Right ventricle myocardium superior (tissue), 1 donor: ENCODE measurements around the gene CETN3. TPM values are rescaled to one million over a fixed set of nuclear protein-coding genes. Genes with fewer than 3 reads are reported as not detected.

Experiments
- ATAC-seq: fragments of 200-7000 bp; cut with Tn5 transposase; one replicate; pipeline ENCODE4 v1.9.1; 2020; ENCODE audit warnings: mild to moderate bottlenecking; ENCODE audit not compliant: poor library complexity
- DNase-seq: peaks from one replicate; pipeline ENCODE4 v3.0.0-alpha.2; 2020
- intact Hi-C: fragments of 100-400 bp; cut with DNase I; formaldehyde crosslinking; loops from one replicate; pipeline ENCODE4 v1.11.2; 2022
- long read RNA-seq: library from polyadenylated mRNA; unstranded; transcript quantifications from one replicate; pipeline ENCODE4 v2.0.0, GENCODE V29; 2021
- total RNA-seq: library from RNA; stranded (reverse); fragmentation: NEBNext Ultra II Directional; extraction: Animal tissue kit (Norgen Biotek cat#: 25700); gene quantifications from one replicate; pipeline ENCODE4 v1.2.1, GENCODE V29; 2021
- donor health status: DM: no; HTN: yes; CAD: no; lungs with severe emphysema.

CETN3 gene
- total RNA-seq, result 27.4 TPM
- long read RNA-seq, transcript CETN3-201 (5 exons, 2,432 nt), result major isoform, 16 of 20 reads
- long read RNA-seq, partial matches to known transcripts, result 2 of 20 reads
- long read RNA-seq, other reads (novel, unspliced or antisense), result 1 of 20 reads

DNA sequence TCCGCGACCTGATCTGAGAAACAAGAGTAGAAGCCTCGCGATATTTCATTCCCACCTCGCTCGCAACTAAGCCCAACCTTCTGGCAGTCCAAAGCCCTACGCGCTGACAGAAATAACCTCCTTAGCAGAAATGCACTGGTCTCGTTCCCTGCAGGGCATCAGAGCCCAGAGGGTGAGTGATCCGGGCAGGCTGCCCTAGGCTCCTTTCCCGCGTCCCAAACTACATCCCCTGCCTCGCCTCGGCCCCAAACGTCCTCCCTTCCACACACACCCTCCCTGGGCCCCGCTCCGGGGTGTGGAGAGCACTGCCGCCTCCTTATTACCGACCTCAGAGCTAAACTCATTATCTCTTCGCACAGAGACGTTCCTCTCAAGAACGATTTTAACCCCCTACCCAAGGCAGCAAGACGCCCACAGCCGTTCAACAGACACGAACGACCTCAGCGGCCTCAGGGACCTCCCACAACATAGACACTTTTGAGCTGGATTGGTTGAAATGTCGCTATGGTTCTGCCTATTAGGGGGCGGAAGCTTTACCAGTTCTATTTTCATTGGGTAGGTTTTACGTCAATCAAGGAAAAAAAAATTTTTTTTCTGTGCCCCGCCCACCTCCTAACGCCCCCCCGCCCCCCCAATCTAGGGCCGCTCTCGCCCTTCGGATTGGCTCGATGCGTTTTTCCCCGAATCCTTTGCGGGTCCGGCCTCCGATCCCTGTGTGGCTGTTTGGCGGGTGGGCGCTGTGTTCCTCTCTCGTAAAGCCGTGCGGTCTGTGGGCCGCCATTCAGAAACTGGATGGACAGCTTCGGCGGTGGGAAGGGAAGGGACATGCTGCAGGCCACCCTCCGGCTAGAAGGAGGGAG is at the start of gene CETN3:
Gene CETN3 (minus strand): TSS at position 439 of the 860 bp plus-strand sequence. CDS start 95 bp downstream, at position 344.
- peak; percentile 98 for ATAC-seq
- peak; percentile 94 for DNase-seq
- intact Hi-C loops, result no loop called here

GRCh38 chr5:90446961-90447360 is 37.4 kb upstream of the CETN3 start:
- ATAC-seq, result no peak
- DNase-seq, result no peak
- intact Hi-C loops, result no loop called here

DNA sequence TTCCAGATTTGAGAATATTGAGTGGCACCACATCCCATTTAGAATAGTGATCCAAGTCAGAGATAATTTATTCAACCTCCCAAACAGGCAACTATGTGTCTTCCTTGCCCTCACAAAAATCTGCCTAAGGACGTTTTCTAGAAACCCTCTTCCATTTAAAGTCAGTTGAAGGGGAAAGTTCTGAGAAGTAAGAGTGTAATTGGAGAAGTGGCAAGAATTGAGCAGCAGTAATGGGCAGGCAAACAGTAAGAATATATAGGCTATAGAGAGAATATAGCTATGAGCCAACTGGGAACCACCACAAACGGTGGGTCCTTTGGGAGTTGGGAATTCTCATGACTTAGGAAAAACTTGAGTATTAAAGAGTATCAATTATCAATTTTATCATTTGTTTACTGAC is 31.1 kb upstream of the CETN3 start:
- DNase-seq (no peak), ATAC-seq (no peak)
- intact Hi-C loops, result no loop called here

DNA sequence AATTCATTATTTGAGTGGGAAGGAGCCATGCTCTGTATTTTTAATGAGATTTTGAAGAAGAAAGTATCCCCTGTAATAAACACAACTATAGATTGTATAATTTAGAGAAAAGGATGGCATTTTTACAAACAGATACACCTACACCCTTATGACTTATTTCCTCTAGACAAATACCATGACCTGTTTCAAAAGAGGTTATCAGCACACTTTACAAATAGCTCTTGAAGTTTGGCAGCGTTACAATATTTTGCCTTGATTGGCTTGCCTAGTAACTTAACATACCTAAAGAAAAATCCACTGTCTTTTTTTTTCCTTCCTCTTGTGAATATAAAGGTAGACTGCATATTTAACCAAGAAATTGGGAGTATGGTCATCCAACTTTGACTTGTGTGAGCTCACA is 28.5 kb upstream of the CETN3 start:
- DNase-seq, result no peak
- ATAC-seq, result no peak
- intact Hi-C loops, result loop anchor here (10.0 kb wide), 2 partner anchors 167 to 347 kb away; no protein-coding TSS in a partner anchor

- intact Hi-C loops, result loop anchor here (10.0 kb wide), 2 partner anchors 167 to 347 kb away; no protein-coding TSS in a partner anchor
- no peak for ATAC-seq
- no peak for DNase-seq
Measured at GRCh38 chr5:90437663-90438062, 28.1 kb upstream of the CETN3 start.

GRCh38 chr5:90434116-90434714 is 24.7 kb upstream of the CETN3 start:
- ATAC-seq (no peak), DNase-seq (no peak)
- intact Hi-C loops, result loop anchor here (10.0 kb wide), 2 partner anchors 171 to 351 kb away; no protein-coding TSS in a partner anchor

- DNase-seq (no peak), ATAC-seq (no peak)
- intact Hi-C loops, result loop anchor here (10.0 kb wide), 1 partner anchor 111 kb away; no protein-coding TSS in a partner anchor
Measured at GRCh38 chr5:90424245-90424644, 14.7 kb upstream of the CETN3 start.

- no peak for DNase-seq
- ATAC-seq, result no peak
- intact Hi-C loops, result loop anchor here (10.0 kb wide), 1 partner anchor 114 kb away; no protein-coding TSS in a partner anchor
Measured at GRCh38 chr5:90421136-90421535, 11.6 kb upstream of the CETN3 start.

DNA sequence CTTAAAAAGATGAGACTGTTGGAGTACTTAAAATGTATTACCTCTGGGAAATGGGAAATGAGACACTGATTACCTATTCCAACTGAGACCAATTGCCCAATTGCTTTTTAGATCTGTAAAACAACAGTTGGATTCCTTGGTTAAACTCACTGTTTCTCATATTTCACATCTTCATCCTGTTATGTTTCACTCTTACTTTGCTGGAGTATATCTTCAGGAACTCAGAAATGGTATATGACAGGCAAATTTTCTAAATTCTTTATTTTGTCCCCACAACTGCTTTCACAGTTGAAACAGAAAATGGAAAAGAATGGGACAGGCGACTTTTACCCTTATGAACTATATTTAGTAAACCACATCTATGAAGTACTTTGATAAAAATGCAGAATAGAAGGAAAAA is 8.7 kb upstream of the CETN3 start:
- ATAC-seq (no peak), DNase-seq (no peak)
- intact Hi-C loops, result no loop called here

DNA sequence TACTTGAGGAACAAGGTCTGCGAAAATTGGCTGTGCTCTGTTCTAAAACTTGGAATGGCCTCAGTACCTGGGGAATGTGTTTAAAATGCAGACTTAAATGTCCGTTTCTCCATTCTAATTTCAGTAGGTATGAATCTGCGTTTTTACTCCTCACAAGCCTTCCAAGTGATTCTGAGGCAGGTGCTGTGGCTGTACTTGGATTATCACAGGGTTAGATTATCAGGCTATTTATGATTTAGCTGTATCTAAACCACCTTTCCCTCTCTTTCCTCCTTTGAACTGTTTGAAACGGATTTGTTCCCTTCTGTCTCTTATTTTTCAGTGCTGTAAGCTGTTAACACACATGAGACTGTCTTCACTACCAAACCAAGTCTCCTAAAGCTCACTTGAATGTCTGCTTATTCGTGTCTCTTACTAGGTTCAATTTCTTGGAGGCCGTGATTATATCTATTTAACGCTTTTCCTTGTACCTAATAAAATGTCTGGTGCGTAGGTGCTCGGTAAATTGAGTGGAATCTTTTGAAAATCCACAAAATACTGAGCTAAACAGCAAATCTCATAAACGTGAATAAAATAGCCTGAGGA is 714 bp upstream of the CETN3 start:
- ATAC-seq, result no peak
- intact Hi-C loops, result no loop called here

GRCh38 chr5:90408571-90409317 is 812 bp downstream of the CETN3 start:
- ATAC-seq (no peak), DNase-seq (no peak)
- intact Hi-C loops, result no loop called here

More for the DNA sequence above, 714 bp upstream of the CETN3 start:
- DNase-seq, result no peak

DNA sequence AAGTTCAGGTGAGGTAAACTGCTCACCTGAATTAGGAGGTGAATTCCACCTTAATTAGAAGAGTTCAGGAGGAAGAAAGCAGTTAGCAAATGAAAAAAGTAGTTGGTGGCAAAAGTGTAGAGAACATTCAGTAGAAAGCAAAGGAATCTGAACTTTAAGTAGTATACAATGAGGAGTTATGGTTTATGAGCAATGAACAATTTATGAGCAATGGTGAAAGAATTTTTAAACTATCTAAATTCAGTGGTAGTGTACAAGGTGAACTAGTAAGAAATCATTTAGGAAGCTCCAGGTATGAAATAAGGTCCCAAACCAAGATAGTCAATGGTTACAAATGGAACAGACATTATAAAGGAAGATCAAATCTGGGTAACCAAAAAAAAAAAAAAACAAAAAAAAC is 3.1 kb downstream of the CETN3 start:
- ATAC-seq (no peak), DNase-seq (no peak)
- intact Hi-C loops, result no loop called here

GRCh38 chr5:90402521-90403255 is 6.9 kb downstream of the CETN3 start:
- ATAC-seq (no peak), DNase-seq (no peak)
- intact Hi-C loops, result no loop called here

DNA sequence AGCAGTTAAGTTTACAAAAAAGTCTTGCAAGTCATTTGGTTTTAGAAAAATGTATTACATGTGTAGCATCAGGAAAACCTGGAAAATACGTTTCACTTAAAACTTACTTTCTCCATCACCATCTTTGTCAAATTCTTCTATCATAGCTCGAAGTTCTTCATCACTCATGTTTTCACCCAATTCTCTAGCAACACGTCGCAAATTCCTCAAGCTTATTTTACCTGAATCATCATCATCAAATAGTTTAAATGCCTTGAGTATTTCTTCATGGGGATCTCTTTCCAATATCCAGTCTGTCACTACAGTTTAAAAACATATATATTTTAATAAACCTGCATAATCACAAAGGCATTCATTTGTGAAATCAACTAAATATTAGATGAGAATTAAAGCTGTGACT is 10.3 kb downstream of the CETN3 start:
- no peak for ATAC-seq
- no peak for DNase-seq
- intact Hi-C loops, result no loop called here

DNA sequence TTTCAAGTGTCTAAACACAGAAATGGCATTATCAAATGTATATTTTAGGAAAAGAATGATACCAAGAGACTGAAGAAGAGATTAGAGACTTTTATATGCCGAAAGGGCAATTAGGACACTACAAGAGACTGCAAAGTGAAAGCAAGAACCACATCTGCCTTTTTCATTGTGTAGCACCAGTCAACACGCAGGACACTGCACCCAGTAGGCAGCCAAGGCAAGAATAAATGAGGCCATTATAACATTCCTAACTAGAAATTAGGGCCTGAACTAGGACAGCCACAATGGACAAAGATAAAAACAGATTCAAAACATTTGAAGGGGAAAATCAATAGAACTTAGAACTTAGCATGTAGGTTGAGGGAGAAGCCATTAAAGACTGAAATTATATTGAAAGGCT is 10.8 kb downstream of the CETN3 start:
- DNase-seq (no peak), ATAC-seq (no peak)
- intact Hi-C loops, result no loop called here

DNA sequence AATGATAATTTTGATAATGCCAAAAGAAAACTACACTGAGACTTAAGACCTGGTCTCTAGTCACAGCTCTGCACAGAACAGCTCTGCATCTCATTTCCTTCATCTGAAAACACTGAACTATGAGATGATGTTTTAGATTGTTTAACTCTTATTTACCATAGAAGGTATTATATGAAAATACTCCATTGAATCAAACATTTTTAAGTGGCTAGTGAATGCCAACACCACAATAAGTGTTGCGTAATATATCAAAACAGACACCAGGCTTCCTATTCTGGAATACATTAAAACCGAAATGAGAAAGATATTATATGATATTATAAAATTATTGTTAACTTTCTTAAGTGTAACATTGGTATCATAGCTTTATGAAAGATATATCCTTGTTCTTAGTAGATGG is 14.6 kb downstream of the CETN3 start:
- no peak for DNase-seq
- intact Hi-C loops, result no loop called here
- ATAC-seq, result no peak

DNA sequence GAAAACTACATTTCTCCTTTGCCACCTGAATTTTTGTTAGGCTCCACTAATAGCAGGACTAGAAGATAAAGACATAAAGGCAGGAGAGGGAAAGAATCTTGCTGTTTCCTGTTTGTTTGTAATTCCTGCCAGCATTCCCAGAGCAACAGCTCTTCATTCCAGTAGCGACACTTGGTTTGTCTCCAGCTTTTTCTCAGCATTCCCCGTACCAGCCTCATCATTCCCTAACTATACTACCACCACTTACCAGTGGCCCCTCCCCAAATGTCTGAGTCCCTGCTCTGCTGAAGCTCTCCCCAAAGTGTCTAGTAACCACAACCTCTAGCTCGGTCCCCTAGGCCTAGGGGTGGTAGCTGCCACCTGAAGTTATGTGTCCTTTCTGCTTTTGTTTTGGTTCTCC is 18.6 kb downstream of the CETN3 start:
- DNase-seq (no peak), ATAC-seq (no peak)
- intact Hi-C loops, result no loop called here

GRCh38 chr5:90390326-90390725 is 19.2 kb downstream of the CETN3 start:
- intact Hi-C loops, result no loop called here
- ATAC-seq, result no peak
- DNase-seq, result no peak
